KOPT-K1 (cell line): Measurements from ENCODE around the gene CPLX1.

ENCODE experiments used
- H3K27ac ChIP-seq: fragments of 200-600 bp; sonication (generic); 2 replicates; pipeline ENCODE4 v1.5.1; 2016; ENCODE audit warnings: antibody characterized with exemption, mild to moderate bottlenecking, low read depth, low read length; ENCODE audit not compliant: poor library complexity, severe bottlenecking
- H3K36me3 ChIP-seq: fragments of 200-600 bp; sonication (generic); 2 replicates; pipeline ENCODE4 v1.5.1; 2017; ENCODE audit warnings: antibody characterized with exemption, mild to moderate bottlenecking, low read length, moderate library complexity; ENCODE audit not compliant: insufficient read depth
- H3K9me3 ChIP-seq: fragments of 200-600 bp; sonication (generic); 2 replicates; pipeline ENCODE4 v1.5.1; 2017; ENCODE audit warnings: antibody characterized with exemption, low read length, mild to moderate bottlenecking; ENCODE audit not compliant: insufficient read depth, poor library complexity, severe bottlenecking

The CPLX1 gene

GRCh38 chr4:830601-831482, 4.9 kb upstream of the CPLX1 start:
- H3K36me3 ChIP-seq, result no peaks in the 10 kb centered on the region
- peaks cover 19% of the 10 kb centered on the region for H3K9me3 ChIP-seq
- H3K27ac ChIP-seq, result no peak overlapping the region

GRCh38 chr4:829761-830600, 4.1 kb upstream of the CPLX1 start:
- peaks cover 19% of the 10 kb centered on the region for H3K9me3 ChIP-seq
- H3K27ac ChIP-seq, result no peak overlapping the region
- no peaks in the 10 kb centered on the region for H3K36me3 ChIP-seq

- Histone ChIP-seq H3K36me3 (no peaks in the 10 kb centered on the region), H3K27ac (no peak overlapping the region), H3K9me3 (peaks cover 19% of the 10 kb centered on the region)
These were observed 3.4 kb upstream of the CPLX1 start for GRCh38 chr4:829291-829690.

GRCh38 chr4:828641-829271, 2.8 kb upstream of the CPLX1 start:
- H3K36me3 ChIP-seq, result no peaks in the 10 kb centered on the region
- no peak overlapping the region for H3K27ac ChIP-seq
- H3K9me3 ChIP-seq, result peaks cover 19% of the 10 kb centered on the region

GRCh38 chr4:827209-828081, 1.5 kb upstream of the CPLX1 start:
- Histone ChIP-seq H3K9me3 (peaks cover 19% of the 10 kb centered on the region), H3K36me3 (no peaks in the 10 kb centered on the region)

GRCh38 chr4:826508-827208, 729 bp upstream of the CPLX1 start:
- H3K9me3 ChIP-seq, result peaks cover 11% of the 10 kb centered on the region
- no peaks in the 10 kb centered on the region for H3K36me3 ChIP-seq
- no peak overlapping the region for H3K27ac ChIP-seq

More at GRCh38 chr4:827209-828081, 1.5 kb upstream of the CPLX1 start:
- H3K27ac ChIP-seq, result no peak overlapping the region

GRCh38 chr4:825063-825970, 612 bp downstream of the CPLX1 start:
- H3K9me3 ChIP-seq, result no peaks in the 10 kb centered on the region
- no peaks in the 10 kb centered on the region for H3K36me3 ChIP-seq
- H3K27ac ChIP-seq, result no peak overlapping the region

- no peak overlapping the region for H3K27ac ChIP-seq
- no peaks in the 10 kb centered on the region for H3K36me3 ChIP-seq
- H3K9me3 ChIP-seq, result no peaks in the 10 kb centered on the region
These were observed 1.4 kb downstream of the CPLX1 start for GRCh38 chr4:824461-825062.

- Histone ChIP-seq H3K36me3 (no peaks in the 10 kb centered on the region), H3K9me3 (no peaks in the 10 kb centered on the region), H3K27ac (no peak overlapping the region)
These were observed 2.0 kb downstream of the CPLX1 start for GRCh38 chr4:823761-824460.

- H3K27ac ChIP-seq, result no peak overlapping the region
- no peaks in the 10 kb centered on the region for H3K9me3 ChIP-seq
- H3K36me3 ChIP-seq, result no peaks in the 10 kb centered on the region
These were observed 2.7 kb downstream of the CPLX1 start for GRCh38 chr4:823176-823760.

GRCh38 chr4:822361-823175, 3.4 kb downstream of the CPLX1 start:
- H3K9me3 ChIP-seq, result no peaks in the 10 kb centered on the region
- H3K36me3 ChIP-seq, result no peaks in the 10 kb centered on the region
- H3K27ac ChIP-seq, result no peak overlapping the region
